ENCODE data around the gene CEP170. TPM values are rescaled to one million over a fixed set of nuclear protein-coding genes. Genes with fewer than 3 reads are reported as not detected.
A peak's percentile ranks its signal among the peaks of the same experiment; 100 is the strongest.

The CEP170 gene
- total RNA-seq, 1 experiment from 2014 or later, result 55.2 TPM

GRCh38 chr1:243255791-243256512, 871 bp upstream of the CEP170 start, which contains the start of gene SDCCAG8:
Gene SDCCAG8, plus strand, starts transcription at chr1:243256041. Its CDS starts 133 bp downstream, at chr1:243256174.
- ATAC-seq, result peak; percentile 81
- intact Hi-C loops (cut with micrococcal nuclease), result loop anchor here (2.0 kb wide), 1 partner anchor 13 kb away; no protein-coding TSS in a partner anchor
- Histone ChIP-seq H3K9me2 (ENCODE audit: insufficient read depth) (no peaks in the 10 kb centered on the region), H3K36me3 (ENCODE audit: control insufficient read depth in 1 of 2, insufficient read depth in 2 of 2, low read length in 2 of 2) (no peaks in the 10 kb centered on the region), H3K27me3 (ENCODE audit: insufficient read depth, low read length) (no peaks in the 10 kb centered on the region), H3K9ac (ENCODE audit: low read length) (peak within 1 kb of the TSS; percentile 83), H3K9me3 (ENCODE audit: control insufficient read depth in 1 of 2, insufficient read depth in 1 of 2, low read depth in 1 of 2, low read length in 2 of 2) (no peaks in the 10 kb centered on the region), H3K79me2 (ENCODE audit: insufficient read depth, low read length) (peaks cover 76% of the 10 kb centered on the region), H4K20me1 (ENCODE audit: insufficient read depth) (no peaks in the 10 kb centered on the region; the same call in 1 of the 2 replicates), H3K4me1 (ENCODE audit: control insufficient read depth in 1 of 2, insufficient read depth in 2 of 2, low read length in 2 of 2) (peaks cover 17 to 31% of the 10 kb centered on the region in 2 experiments), H2AFZ (ENCODE audit: low read depth, low read length, poor library complexity, severe bottlenecking) (peak within 1 kb of the TSS; percentile 46), H3K4me2 (ENCODE audit: low read length) (peak within 1 kb of the TSS; percentile 82), H3K27ac (ENCODE audit: low read depth, low read length) (peak within 1 kb of the TSS; percentile 91), H3K4me3 (replicated peaks in 1 of 2; ENCODE audit: low read depth in 1 of 2, low read length in 2 of 2) (peak within 1 kb of the TSS; percentile 80 to 94)
- POLR2A ChIA-PET, result interaction anchor here (0.7 to 3.0 kb wide), 7 partner anchors 9 to 88 kb away, joined by 3 to 23 read pairs (median 4); no protein-coding TSS in a partner anchor
- peak; percentile 99 for DNase-seq (ENCODE audit: low read depth, low spot score)
- CTCF ChIA-PET, result no interaction called here
- BruUV-seq (replicated peaks), result TSS peak; percentile 68
- RAD21 ChIA-PET (ENCODE audit: low non-redundant PET in 1 of 2, low total read pairs in 2 of 2, uncharacterized antibody in 2 of 2, unreplicated experiment in 2 of 2), result no interaction called here
- TF ChIP-seq RAD21 (IDR thresholded peaks at IDR 0.05; ENCODE audit: low read depth) (no peak), YY1 (IDR thresholded peaks at IDR 0.05; ENCODE audit: extremely low read depth, insufficient replicate concordance, low read depth, low read length) (peak; percentile 19), MAX (IDR thresholded peaks at IDR 0.05) (peak; percentile 81), POLR2AphosphoS5 (IDR thresholded peaks at IDR 0.05; ENCODE audit: low read depth, low read length) (peak; percentile 98), ZFX (IDR thresholded peaks at IDR 0.05) (peak; percentile 97), CBX3 (IDR thresholded peaks at IDR 0.05; ENCODE audit: low read depth) (no peak), REST (IDR thresholded peaks at IDR 0.05; ENCODE audit: low read depth) (no peak), CEBPB (IDR thresholded peaks at IDR 0.05; ENCODE audit: low read depth) (no peak), EGR1 (IDR thresholded peaks at IDR 0.05; ENCODE audit: low read depth) (peak; percentile 63; the same call in 1 of the 2 replicates)
